PC-9 (cell line): Measurements from ENCODE around the gene FAM216B. TPM values are rescaled to one million over a fixed set of nuclear protein-coding genes. Genes with fewer than 3 reads are reported as not detected.

Source experiments
- Bru-seq: library from RNA; stranded (reverse); fragments of 400-500 nt; gene quantifications from one replicate; lab custom pipeline; 2021; lab: Mats Ljungman, UMichigan
- BruChase-seq, 2 experiments: library from RNA; stranded (reverse); fragments of 400-500 nt; gene quantifications; one replicate each; lab custom pipeline; 2021; lab: Mats Ljungman, UMichigan
- BruUV-seq: library from RNA; stranded (reverse); fragments of 400-500 nt; replicated peaks from 2 replicates; lab custom pipeline; 2021; lab: Mats Ljungman, UMichigan
- CTCF ChIA-PET: fragments of 300-600 bp; sonication (Branson Sonifier 250); formaldehyde crosslinking; loops from one replicate; lab custom pipeline; 2022; ENCODE audit warnings: antibody characterized with exemption; lab: Charles Lee
- POLR2A ChIA-PET: fragments of 300-600 bp; sonication (Branson Sonifier 250); formaldehyde crosslinking; loops from one replicate; lab custom pipeline; 2022; ENCODE audit warnings: antibody characterized with exemption; ENCODE audit not compliant: unreplicated experiment; lab: Charles Lee
- DNase-seq, 2 experiments: peaks; one replicate each; pipeline versions ENCODE4 v3.0.0 to v3.0.0-alpha.2; 2015 to 2022; ENCODE audit warnings: mixed read lengths in 1 of 2
- H2AFZ ChIP-seq: fragments of 200-600 bp; sonication (generic); 2 replicates; pipeline ENCODE4 v1.8.1; 2017; ENCODE audit warnings: antibody characterized with exemption
- H3F3A ChIP-seq: fragments of 200-600 bp; sonication (generic); 2 replicates; pipeline ENCODE4 v1.8.1; 2017; ENCODE audit warnings: antibody characterized with exemption, mild to moderate bottlenecking, low read depth; ENCODE audit not compliant: insufficient read depth
- H3K27ac ChIP-seq: fragments of 200-600 bp; sonication (generic); 2 replicates; pipeline ENCODE4 v1.6.1; 2016; ENCODE audit warnings: mixed run types
- H3K27me3 ChIP-seq: fragments of 200-600 bp; sonication (generic); 2 replicates; pipeline ENCODE4 v1.6.1; 2016; ENCODE audit warnings: low read depth, mixed run types; ENCODE audit not compliant: insufficient read depth
- H3K36me3 ChIP-seq: fragments of 200-600 bp; sonication (generic); 2 replicates; pipeline ENCODE4 v1.6.1; 2016; ENCODE audit warnings: low read depth, mixed run types
- H3K4me1 ChIP-seq: fragments of 200-600 bp; sonication (generic); replicated peaks from 2 replicates; pipeline ENCODE4 v1.6.1; 2016; ENCODE audit warnings: mixed run types; ENCODE audit not compliant: insufficient read depth
- H3K4me2 ChIP-seq: fragments of 200-600 bp; sonication (generic); 2 replicates; pipeline ENCODE4 v1.6.1; 2017; ENCODE audit warnings: mixed run types
- H3K4me3 ChIP-seq: fragments of 200-600 bp; sonication (generic); 2 replicates; pipeline ENCODE4 v1.6.1; 2016; ENCODE audit warnings: mixed run types
- H3K79me2 ChIP-seq: fragments of 200-600 bp; sonication (generic); 2 replicates; pipeline ENCODE4 v1.6.1; 2017; ENCODE audit warnings: low read depth, mixed run types
- H3K9me2 ChIP-seq: fragments of 200-600 bp; sonication (generic); 2 replicates; pipeline ENCODE4 v1.8.1; 2017; ENCODE audit warnings: mild to moderate bottlenecking; ENCODE audit not compliant: insufficient read depth
- H3K9me3 ChIP-seq: fragments of 200-600 bp; sonication (generic); 2 replicates; pipeline ENCODE4 v1.8.1; 2016; ENCODE audit warnings: low read depth; ENCODE audit not compliant: insufficient read depth
- H4K20me1 ChIP-seq: fragments of 200-600 bp; sonication (generic); 2 replicates; pipeline ENCODE4 v1.8.1; 2017; ENCODE audit not compliant: insufficient read depth
- CTCF ChIP-seq: fragments of 200-600 bp; sonication (generic); conservative IDR thresholded peaks from 2 replicates; pipeline ENCODE4 v1.6.1; 2017; ENCODE audit warnings: mixed run types, antibody characterized with exemption, mild to moderate bottlenecking, moderate library complexity
- EZH2 ChIP-seq: fragments of 200-600 bp; sonication (generic); IDR thresholded peaks from 2 replicates; pipeline ENCODE4 v1.8.0; 2017; ENCODE audit warnings: antibody characterized with exemption, low read depth
- intact Hi-C: fragments of 100-400 bp; cut with micrococcal nuclease; formaldehyde crosslinking; loops from one replicate; pipeline ENCODE4 v1.10.0; 2022; ENCODE audit not compliant: unreplicated experiment
- long read RNA-seq: library from polyadenylated mRNA; stranded (forward); transcript quantifications from one replicate; pipeline ENCODE4 v2.0.0, GENCODE V29; 2022
- total RNA-seq: library from RNA; stranded (reverse); gene quantifications from 2 replicates; pipeline ENCODE4 v1.2.3, GENCODE V29; 2021

The FAM216B gene
- total RNA-seq, result not detected in 2 replicates
- not detected for Bru-seq, nascent RNA
- not detected for BruChase-seq, experiment 1, labeled RNA remaining after a 2-hour chase
- BruChase-seq, experiment 2, labeled RNA remaining after a 6-hour chase, result not detected
- long read RNA-seq, result 0 reads

- Histone ChIP-seq H3K4me3 (no peak within 1 kb of the TSS), H3K9me2 (no peaks in the 10 kb centered on the region), H2AFZ (no peak within 1 kb of the TSS), H3K9me3 (no peaks in the 10 kb centered on the region), H3K27ac (no peak within 1 kb of the TSS), H3K79me2 (no peaks in the 10 kb centered on the region), H3K27me3 (no peaks in the 10 kb centered on the region), H4K20me1 (no peaks in the 10 kb centered on the region), H3K4me2 (no peak within 1 kb of the TSS), H3K36me3 (no peaks in the 10 kb centered on the region), H3K4me1 (no peaks in the 10 kb centered on the region), H3F3A (no peaks in the 10 kb centered on the region)
- TF ChIP-seq CTCF, result no peak
- TF ChIP-seq EZH2, result no peak
- no peak for DNase-seq
- CTCF ChIA-PET, result no interaction called here
- intact Hi-C loops, result no loop called here
- no TSS peak for BruUV-seq
- POLR2A ChIA-PET, result no interaction called here
Observed at GRCh38 chr13:42781352-42781751, at the start of gene FAM216B. Gene FAM216B (plus strand): TSS chr13:42781584. CDS start chr13:42784068, 2,484 bp downstream.

GRCh38 chr13:42732073-42732472, 49.3 kb upstream of the FAM216B start:
- Histone ChIP-seq H3K36me3 (no peaks in the 10 kb centered on the region), H3K9me3 (no peaks in the 10 kb centered on the region), H3K9me2 (no peaks in the 10 kb centered on the region), H2AFZ (no peak overlapping the region), H3F3A (no peaks in the 10 kb centered on the region), H3K27me3 (no peaks in the 10 kb centered on the region), H4K20me1 (no peaks in the 10 kb centered on the region), H3K27ac (no peak overlapping the region), H3K4me1 (peaks cover 19% of the 10 kb centered on the region), H3K79me2 (no peaks in the 10 kb centered on the region), H3K4me3 (no peak overlapping the region), H3K4me2 (no peak overlapping the region)
- ChIA-PET POLR2A (no interaction called here), CTCF (no interaction called here)
- BruUV-seq, result no TSS peak
- DNase-seq, result no peak
- TF ChIP-seq CTCF, result no peak
- TF ChIP-seq EZH2, result no peak
- intact Hi-C loops, result no loop called here

- Histone ChIP-seq H3K36me3 (no peaks in the 10 kb centered on the region), H3K79me2 (no peaks in the 10 kb centered on the region), H3K27ac (no peak overlapping the region), H4K20me1 (no peaks in the 10 kb centered on the region), H3K4me3 (no peak overlapping the region), H2AFZ (no peak overlapping the region), H3K9me3 (no peaks in the 10 kb centered on the region), H3F3A (no peaks in the 10 kb centered on the region), H3K27me3 (no peaks in the 10 kb centered on the region), H3K4me2 (no peak overlapping the region), H3K9me2 (no peaks in the 10 kb centered on the region), H3K4me1 (peaks cover 17% of the 10 kb centered on the region)
- BruUV-seq, result no TSS peak
- intact Hi-C loops, result no loop called here
- ChIA-PET CTCF (no interaction called here), POLR2A (no interaction called here)
- DNase-seq, result no peak
- no peak for TF ChIP-seq EZH2
Observed at GRCh38 chr13:42733046-42733445, 48.3 kb upstream of the FAM216B start.

- DNase-seq, result no peak
- no TSS peak for BruUV-seq
- POLR2A ChIA-PET, result no interaction called here
Observed at GRCh38 chr13:42735010-42735409, 46.4 kb upstream of the FAM216B start.

More at GRCh38 chr13:42735010-42735409, 46.4 kb upstream of the FAM216B start:
- Histone ChIP-seq H2AFZ (no peak overlapping the region), H3K9me2 (no peaks in the 10 kb centered on the region), H3K27ac (no peak overlapping the region), H3K36me3 (no peaks in the 10 kb centered on the region), H3K4me1 (no peaks in the 10 kb centered on the region), H3K4me2 (no peak overlapping the region), H3K9me3 (no peaks in the 10 kb centered on the region), H3K27me3 (no peaks in the 10 kb centered on the region), H3F3A (no peaks in the 10 kb centered on the region), H3K79me2 (no peaks in the 10 kb centered on the region), H4K20me1 (no peaks in the 10 kb centered on the region), H3K4me3 (no peak overlapping the region)
- intact Hi-C loops, result no loop called here
- TF ChIP-seq CTCF (no peak), EZH2 (no peak)
- CTCF ChIA-PET, result no interaction called here
